Stimulated activated CD4-positive, alpha-beta T cell treated with anti-CD3 and anti-CD28 coated beads, TNF-alpha, amount 100 ng/mL, for 48 hours (primary cell): ENCODE results near the gene UTP3.
"Not testable (repeated sequence)": the region's sequence is repeated elsewhere in the genome, so short reads cannot be mapped to it uniquely, and the experiment has no call there.

Source experiments
- DNase-seq, 3 donors: peaks; one replicate each; pipeline ENCODE4 v3.0.0-alpha.2; 2020; ENCODE audit warnings: low read depth in 3 of 3

The UTP3 gene

GRCh38 chr4:70687392-70687791, 940 bp upstream of the UTP3 start:
- DNase-seq, result no peak

GRCh38 chr4:70688795-70689231, 481 bp downstream of the UTP3 start:
- DNase-seq, result peak in 1 of 3 donors; percentile 15

- no peak for DNase-seq
Observed at GRCh38 chr4:70691661-70692060, 3.3 kb downstream of the UTP3 start.

- not testable (repeated sequence) for DNase-seq
Observed at GRCh38 chr4:70694633-70695032, 6.3 kb downstream of the UTP3 start.

- not testable (repeated sequence) for DNase-seq
Observed at GRCh38 chr4:70698435-70698834, 10.1 kb downstream of the UTP3 start.

- DNase-seq, result no peak
Observed at GRCh38 chr4:70700712-70701111, 12.4 kb downstream of the UTP3 start.

- DNase-seq, result no peak
Observed at GRCh38 chr4:70701271-70701670, 12.9 kb downstream of the UTP3 start.

- DNase-seq, result not testable (repeated sequence)
Observed at GRCh38 chr4:70702592-70702991, 14.3 kb downstream of the UTP3 start.

GRCh38 chr4:70703619-70704214, 15.4 kb downstream of the UTP3 start:
- DNase-seq, result no peak

- peak in 1 of 3 donors; percentile 31 for DNase-seq
Observed at GRCh38 chr4:70704215-70704930, 16.0 kb downstream of the UTP3 start.

- DNase-seq, result no peak
Observed at GRCh38 chr4:70704931-70705182, 16.5 kb downstream of the UTP3 start.

GRCh38 chr4:70705183-70706043, 17.1 kb downstream of the UTP3 start:
- DNase-seq, result peak; percentile 44 to 58 (median 52)

- no peak for DNase-seq
Observed at GRCh38 chr4:70706044-70706461, 17.7 kb downstream of the UTP3 start.

GRCh38 chr4:70706516-70706915, 18.2 kb downstream of the UTP3 start:
- no peak for DNase-seq

GRCh38 chr4:70709611-70710205, 21.4 kb downstream of the UTP3 start:
- no peak for DNase-seq

GRCh38 chr4:70711599-70711998, 23.3 kb downstream of the UTP3 start:
- no peak for DNase-seq

- DNase-seq, result no peak
Observed at GRCh38 chr4:70712150-70712549, 23.8 kb downstream of the UTP3 start.

GRCh38 chr4:70712604-70713452, 24.5 kb downstream of the UTP3 start:
- DNase-seq, result no peak

GRCh38 chr4:70713453-70714078, 25.2 kb downstream of the UTP3 start:
- no peak for DNase-seq

GRCh38 chr4:70714079-70714887, 26.0 kb downstream of the UTP3 start:
- no peak for DNase-seq
